ENCODE data around the gene MX1. TPM values are rescaled to one million over a fixed set of nuclear protein-coding genes. Genes with fewer than 3 reads are reported as not detected.

MX1 gene
- total and polyA plus RNA-seq, 2 donors (not counting 3 experiments of a cell fraction or from before 2014, with no cell fraction given): 5.9 to 25.1 TPM

DNA sequence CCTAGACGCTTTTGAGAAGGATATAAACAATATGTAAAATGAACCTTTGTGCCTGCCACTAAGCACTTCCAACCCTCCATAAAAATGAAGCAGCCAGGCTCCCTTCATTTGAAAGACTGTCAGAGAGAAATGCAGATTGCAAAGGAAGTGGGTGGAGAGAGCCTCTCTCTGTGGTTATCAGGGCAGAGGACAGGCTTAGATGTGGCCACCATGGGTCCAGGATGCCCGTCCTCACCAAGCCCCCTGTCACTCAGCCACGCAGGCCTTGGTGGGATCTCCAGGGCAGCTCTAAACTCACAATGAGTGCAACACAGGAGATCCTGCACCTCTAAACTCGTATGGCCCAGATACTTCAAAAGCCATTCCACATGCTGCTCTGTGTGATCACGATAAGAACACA lies 44.0 kb downstream of the MX1 start:
- POLR2A ChIA-PET: no interaction called here

More for the DNA sequence above, 44.0 kb downstream of the MX1 start:
- DNase-seq (ENCODE audit: low read depth, low spot score) (no peak), FAIRE-seq (no peak)
- H3K4me1 ChIP-seq (ENCODE audit: control insufficient read depth, extremely low read depth, insufficient read depth, low read length): no peaks in the 10 kb centered on the region
- H3K27ac ChIP-seq (ENCODE audit: insufficient read depth, low read depth, low read length): no peak overlapping the region
- no peak overlapping the region for H3K4me3 ChIP-seq (replicated peaks in 1 of 3; ENCODE audit: insufficient read depth in 1 of 3, low read depth in 1 of 3, low read length in 3 of 3)
- no peak overlapping the region for H2AFZ ChIP-seq (ENCODE audit: low read depth, low read length)
- no peaks in the 10 kb centered on the region for H3K9me3 ChIP-seq (replicated peaks; ENCODE audit: control insufficient read depth, insufficient read depth, low read length)
- no peaks in the 10 kb centered on the region for H3K27me3 ChIP-seq (ENCODE audit: control insufficient read depth in 2 of 2, insufficient read depth in 2 of 2, low read length in 2 of 2)
- dilution Hi-C loops (cut with MboI; ENCODE audit: extremely low pct_ligation_motif_present, low sequenced_read_pairs): no loop called here
- no peaks in the 10 kb centered on the region for H4K20me1 ChIP-seq (replicated peaks; ENCODE audit: control insufficient read depth, extremely low read depth, insufficient read depth, low read length)
- no TSS peak for BruUV-seq (replicated peaks)
- intact Hi-C loops (cut with micrococcal nuclease): no loop called here
- CTCF ChIA-PET: interaction anchor here (0.8 kb wide), 1 partner anchor 10 kb away, joined by 4 read pairs; no protein-coding TSS in a partner anchor
- no peaks in the 10 kb centered on the region for H3K9me1 ChIP-seq (replicated peaks; ENCODE audit: control insufficient read depth, extremely low read depth, insufficient read depth, low read length)
- H3K79me2 ChIP-seq (ENCODE audit: control insufficient read depth, insufficient read depth, low read length): no peaks in the 10 kb centered on the region
- H3K9ac ChIP-seq (replicated peaks; ENCODE audit: extremely low read depth, insufficient read depth, low read length): no peak overlapping the region
- TF ChIP-seq, protein P1, sequence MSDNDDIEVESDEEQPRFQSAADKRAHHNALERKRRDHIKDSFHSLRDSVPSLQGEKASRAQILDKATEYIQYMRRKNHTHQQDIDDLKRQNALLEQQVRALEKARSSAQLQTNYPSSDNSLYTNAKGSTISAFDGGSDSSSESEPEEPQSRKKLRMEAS (IDR thresholded peaks at IDR 0.05; ENCODE audit: insufficient read depth, insufficient read length): no peak
- TF ChIP-seq GATA2 (IDR thresholded peaks at IDR 0.05; ENCODE audit: insufficient read depth, insufficient read length, low read depth, low read length) (no peak), MYC (IDR thresholded peaks at IDR 0.05; ENCODE audit: low read depth, low read length) (no peak), FOS (IDR thresholded peaks at IDR 0.05; ENCODE audit: borderline replicate concordance, insufficient read depth, low read length) (no peak), JUN (IDR thresholded peaks at IDR 0.05; ENCODE audit: borderline replicate concordance, insufficient read depth, insufficient read length, low read depth) (no peak), EZH2 (IDR thresholded peaks at IDR 0.05; ENCODE audit: borderline replicate concordance, low read depth, low read length, severe bottlenecking) (no peak), POLR2AphosphoS5 (IDR thresholded peaks at IDR 0.05; ENCODE audit: insufficient read depth, low read depth, low read length) (no peak), POLR2A (IDR thresholded peaks at IDR 0.05; ENCODE audit: low read depth, low read length) (no peak)
- TF ChIP-seq, protein P2, sequence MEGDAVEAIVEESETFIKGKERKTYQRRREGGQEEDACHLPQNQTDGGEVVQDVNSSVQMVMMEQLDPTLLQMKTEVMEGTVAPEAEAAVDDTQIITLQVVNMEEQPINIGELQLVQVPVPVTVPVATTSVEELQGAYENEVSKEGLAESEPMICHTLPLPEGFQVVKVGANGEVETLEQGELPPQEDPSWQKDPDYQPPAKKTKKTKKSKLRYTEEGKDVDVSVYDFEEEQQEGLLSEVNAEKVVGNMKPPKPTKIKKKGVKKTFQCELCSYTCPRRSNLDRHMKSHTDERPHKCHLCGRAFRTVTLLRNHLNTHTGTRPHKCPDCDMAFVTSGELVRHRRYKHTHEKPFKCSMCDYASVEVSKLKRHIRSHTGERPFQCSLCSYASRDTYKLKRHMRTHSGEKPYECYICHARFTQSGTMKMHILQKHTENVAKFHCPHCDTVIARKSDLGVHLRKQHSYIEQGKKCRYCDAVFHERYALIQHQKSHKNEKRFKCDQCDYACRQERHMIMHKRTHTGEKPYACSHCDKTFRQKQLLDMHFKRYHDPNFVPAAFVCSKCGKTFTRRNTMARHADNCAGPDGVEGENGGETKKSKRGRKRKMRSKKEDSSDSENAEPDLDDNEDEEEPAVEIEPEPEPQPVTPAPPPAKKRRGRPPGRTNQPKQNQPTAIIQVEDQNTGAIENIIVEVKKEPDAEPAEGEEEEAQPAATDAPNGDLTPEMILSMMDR (IDR thresholded peaks at IDR 0.05; ENCODE audit: extremely low read depth in 1 of 2, insufficient read depth in 1 of 2, low read depth in 1 of 2, low read length in 2 of 2): no peak
- H3K4me2 ChIP-seq (ENCODE audit: insufficient read depth, low read length): no peak overlapping the region
- H3K36me3 ChIP-seq (ENCODE audit: control insufficient read depth in 2 of 2, extremely low read depth in 1 of 2, insufficient read depth in 2 of 2, low read length in 2 of 2): no peaks in the 10 kb centered on the region

All from endothelial cell of umbilical vein (primary cell).